DOHH2 (cell line): ENCODE measurements around the gene ECT2L.

Source experiments
- H3F3A ChIP-seq: fragments of 200-600 bp; sonication (generic), shearing (Covaris generic); 2 replicates; pipeline ENCODE4 v1.6.0; 2016; ENCODE audit warnings: antibody characterized with exemption, mild to moderate bottlenecking; ENCODE audit not compliant: control insufficient read depth, insufficient read depth
- H3K27ac ChIP-seq: fragments of 200-600 bp; sonication (generic); 2 replicates; pipeline ENCODE4 v1.5.1; 2014; ENCODE audit warnings: low read depth, mild to moderate bottlenecking, low read length, moderate library complexity
- H3K27me3 ChIP-seq: fragments of 200-600 bp; sonication (generic); 2 replicates; pipeline ENCODE4 v1.6.1; 2014; ENCODE audit warnings: mild to moderate bottlenecking, low read length, mixed read lengths; ENCODE audit not compliant: control insufficient read depth
- H3K36me3 ChIP-seq: fragments of 200-600 bp; sonication (generic); 2 replicates; pipeline ENCODE4 v1.6.1; 2014; ENCODE audit warnings: mild to moderate bottlenecking, low read length, moderate library complexity, mixed read lengths; ENCODE audit not compliant: control insufficient read depth
- H3K4me1 ChIP-seq: fragments of 200-600 bp; sonication (generic); 2 replicates; pipeline ENCODE4 v1.6.1; 2014; ENCODE audit warnings: mild to moderate bottlenecking, low read length, mixed read lengths; ENCODE audit not compliant: control insufficient read depth
- H3K4me2 ChIP-seq: fragments of 200-600 bp; sonication (generic); 2 replicates; pipeline ENCODE4 v1.6.0; 2014; ENCODE audit warnings: mild to moderate bottlenecking, low read length, moderate library complexity
- H3K4me3 ChIP-seq: fragments of 200-600 bp; sonication (generic); 2 replicates; pipeline ENCODE4 v1.5.1; 2014; ENCODE audit warnings: mild to moderate bottlenecking, low read length, mixed read lengths
- H3K79me2 ChIP-seq: fragments of 200-600 bp; sonication (generic); 2 replicates; pipeline ENCODE4 v1.6.1; 2014; ENCODE audit warnings: mild to moderate bottlenecking, low read length, mixed read lengths; ENCODE audit not compliant: control insufficient read depth
- H3K9me2 ChIP-seq: fragments of 200-600 bp; sonication (generic); replicated peaks from 2 replicates; pipeline ENCODE4 v1.6.1; 2014; ENCODE audit warnings: mild to moderate bottlenecking, low read length, mixed read lengths; ENCODE audit not compliant: control insufficient read depth
- H3K9me3 ChIP-seq: fragments of 200-600 bp; sonication (generic); 2 replicates; pipeline ENCODE4 v1.6.1; 2014; ENCODE audit warnings: antibody characterized with exemption, low read length, mixed read lengths; ENCODE audit not compliant: control insufficient read depth, insufficient read depth
- H4K20me1 ChIP-seq: fragments of 200-600 bp; sonication (generic); 2 replicates; pipeline ENCODE4 v1.6.0; 2014; ENCODE audit warnings: low read depth, mild to moderate bottlenecking, antibody characterized with exemption, low read length, moderate library complexity; ENCODE audit not compliant: control insufficient read depth, insufficient read depth
- CTCF ChIP-seq: fragments of 200-600 bp; sonication (generic); IDR thresholded peaks from one replicate; pipeline ENCODE4 v1.5.1; 2014; ENCODE audit warnings: antibody characterized with exemption, mild to moderate bottlenecking, low read depth, low read length; ENCODE audit not compliant: poor library complexity, severe bottlenecking
- EZH2phosphoT487 ChIP-seq: fragments of 200-600 bp; sonication (generic); IDR thresholded peaks from 2 replicates; pipeline ENCODE4 v1.6.1; 2017; ENCODE audit warnings: borderline replicate concordance, mild to moderate bottlenecking, antibody characterized with exemption, low read length, moderate library complexity, mixed read lengths

Gene ECT2L

GRCh38 chr6:138795809-138796603 is at the start of gene ECT2L:
ECT2L (plus strand) TSS chr6:138796087; CDS start chr6:138813275, 17,188 bp downstream.
- H3K4me2 ChIP-seq = no peak within 1 kb of the TSS
- H3K36me3 ChIP-seq = no peaks in the 10 kb centered on the region
- H3F3A ChIP-seq = no peaks in the 10 kb centered on the region
- no peak within 1 kb of the TSS for H3K4me3 ChIP-seq
- no peaks in the 10 kb centered on the region for H3K4me1 ChIP-seq
- no peak for TF ChIP-seq CTCF
- TF ChIP-seq EZH2phosphoT487 = no peak
- H3K79me2 ChIP-seq = no peaks in the 10 kb centered on the region
- H3K27ac ChIP-seq = no peak within 1 kb of the TSS
- no peaks in the 10 kb centered on the region for H3K9me3 ChIP-seq
- H3K9me2 ChIP-seq = no peaks in the 10 kb centered on the region
- no peaks in the 10 kb centered on the region for H3K27me3 ChIP-seq
- H4K20me1 ChIP-seq = no peaks in the 10 kb centered on the region

- Histone ChIP-seq H3F3A (no peaks in the 10 kb centered on the region), H3K27ac (no peak overlapping the region), H3K9me2 (no peaks in the 10 kb centered on the region), H3K79me2 (no peaks in the 10 kb centered on the region), H4K20me1 (no peaks in the 10 kb centered on the region), H3K4me2 (no peak overlapping the region), H3K4me3 (no peak overlapping the region), H3K27me3 (no peaks in the 10 kb centered on the region), H3K4me1 (no peaks in the 10 kb centered on the region), H3K36me3 (no peaks in the 10 kb centered on the region), H3K9me3 (no peaks in the 10 kb centered on the region)
- TF ChIP-seq CTCF (no peak), EZH2phosphoT487 (no peak)
Measured at GRCh38 chr6:138752017-138752416, 43.9 kb upstream of the ECT2L start.

- Histone ChIP-seq H3K4me1 (no peaks in the 10 kb centered on the region), H4K20me1 (no peaks in the 10 kb centered on the region), H3K4me2 (no peak overlapping the region), H3F3A (no peaks in the 10 kb centered on the region), H3K36me3 (no peaks in the 10 kb centered on the region), H3K9me2 (no peaks in the 10 kb centered on the region), H3K4me3 (no peak overlapping the region), H3K79me2 (no peaks in the 10 kb centered on the region), H3K27me3 (no peaks in the 10 kb centered on the region), H3K9me3 (no peaks in the 10 kb centered on the region), H3K27ac (no peak overlapping the region)
- TF ChIP-seq EZH2phosphoT487 (no peak), CTCF (no peak)
Measured at GRCh38 chr6:138757136-138757535, 38.8 kb upstream of the ECT2L start.
